ENCODE results near the gene NTMT1. TPM values are rescaled to one million over a fixed set of nuclear protein-coding genes. Genes with fewer than 3 reads are reported as not detected.
A peak's percentile ranks its signal among the peaks of the same experiment; 100 is the strongest.
"Not testable (repeated sequence)": the region's sequence is repeated elsewhere in the genome, so short reads cannot be mapped to it uniquely, and the experiment has no call there.

The NTMT1 gene
- total and polyA plus RNA-seq, 10 of the 15 experiments (the other 5 are each of a cell fraction or from before 2014, with no cell fraction given) = 12.8 to 85.4 (median 39.3) TPM

- Histone ChIP-seq H2AFZ (ENCODE audit: control insufficient read depth, low read depth, low read length) (no peak overlapping the region), H3K4me1 (ENCODE audit: control insufficient read depth, insufficient read depth, low read length) (no peaks in the 10 kb centered on the region), H3K79me2 (ENCODE audit: control insufficient read depth, insufficient read depth, low read length) (no peaks in the 10 kb centered on the region), H3K4me3 (no peak overlapping the region), H3K27me3 (replicated peaks in 1 of 2; ENCODE audit: control insufficient read depth in 2 of 2, insufficient read depth in 2 of 2, low read length in 1 of 2) (no peaks in the 10 kb centered on the region; a peak in 1 of 4 replicates), H3K4me2 (ENCODE audit: control insufficient read depth, insufficient read depth) (no peak overlapping the region), H3K36me3 (ENCODE audit: control insufficient read depth in 2 of 2, insufficient read depth in 2 of 2, low read length in 1 of 2) (no peaks in the 10 kb centered on the region; a peak in 1 of 4 replicates), H3K9me3 (replicated peaks; ENCODE audit: control insufficient read depth, insufficient read depth, low read length) (no peaks in the 10 kb centered on the region), H3K27ac (ENCODE audit: control insufficient read depth, insufficient read depth) (no peak overlapping the region), H4K20me1 (ENCODE audit: control insufficient read depth, insufficient read depth) (no peaks in the 10 kb centered on the region), H3K9ac (ENCODE audit: control insufficient read depth, insufficient read depth, low read length) (no peak overlapping the region)
- no peak for TF ChIP-seq ZSCAN29 (IDR thresholded peaks at IDR 0.05)
- no peak for TF ChIP-seq NR2F1 (conservative IDR thresholded peaks at IDR 0.05)
- no peak for TF ChIP-seq NRF1 (conservative IDR thresholded peaks at IDR 0.05; ENCODE audit: low read depth, low read length)
- TF ChIP-seq IKZF2 (IDR thresholded peaks at IDR 0.05) = no peak
- no peak for TF ChIP-seq SRF (IDR thresholded peaks at IDR 0.05; ENCODE audit: low read depth in 2 of 2, low read length in 2 of 2)
- no peak for TF ChIP-seq NFXL1 (IDR thresholded peaks at IDR 0.05; ENCODE audit: borderline replicate concordance)
- no peak for TF ChIP-seq TARDBP (IDR thresholded peaks at IDR 0.05; ENCODE audit: borderline replicate concordance)
- ChIA-PET RAD21 (ENCODE audit: unreplicated experiment) (interaction anchor here (1.4 kb wide), 1 partner anchor 32 kb away, joined by 3 read pairs; no protein-coding TSS in a partner anchor), POLR2A (no interaction called here), CTCF (interaction anchor here (0.6 kb wide), 1 partner anchor 544 kb away, joined by 3 read pairs; no protein-coding TSS in a partner anchor), SMC1A (ENCODE audit: uncharacterized antibody, unreplicated experiment) (no interaction called here)
- peak; percentile 67 for ATAC-seq
- intact Hi-C loops (cut with micrococcal nuclease; ENCODE audit: unreplicated experiment) = no loop called here
- no TSS peak for BruUV-seq (replicated peaks)
- 14% methylated on average over 12 of the region's 12 CpGs for WGBS (ENCODE audit: insufficient coverage, insufficient replicate concordance, low lambda C conversion rate, missing lambda C conversion rate)
- DNase-seq (ENCODE audit: low read depth, low spot score) = no peak
- in situ Hi-C loops (cut with MboI) = no loop called here
- no peak for FAIRE-seq
Observed at GRCh38 chr9:129656795-129657390, 30.9 kb downstream of the NTMT1 start.

- RAD21 ChIA-PET (ENCODE audit: unreplicated experiment) = no interaction called here
- CTCF ChIA-PET = interaction anchor here (0.8 to 1.4 kb wide), 2 partner anchors 18 to 36 kb away, joined by 3 to 4 read pairs; no protein-coding TSS in a partner anchor
- no peak overlapping the region for H3K4me2 ChIP-seq (ENCODE audit: control insufficient read depth, insufficient read depth)
- H3K4me1 ChIP-seq (ENCODE audit: control insufficient read depth, insufficient read depth, low read length) = no peaks in the 10 kb centered on the region
- H3K9ac ChIP-seq (ENCODE audit: control insufficient read depth, insufficient read depth, low read length) = no peak overlapping the region
- no peak overlapping the region for H2AFZ ChIP-seq (ENCODE audit: control insufficient read depth, low read depth, low read length)
- FAIRE-seq (no peak), ATAC-seq (no peak), DNase-seq (ENCODE audit: low read depth, low spot score) (no peak)
- no peaks in the 10 kb centered on the region for H4K20me1 ChIP-seq (ENCODE audit: control insufficient read depth, insufficient read depth)
- SMC1A ChIA-PET (ENCODE audit: uncharacterized antibody, unreplicated experiment) = no interaction called here
- no peak overlapping the region for H3K27ac ChIP-seq (ENCODE audit: control insufficient read depth, insufficient read depth)
- no peaks in the 10 kb centered on the region; a peak in 2 of 4 replicates for H3K27me3 ChIP-seq (replicated peaks in 1 of 2; ENCODE audit: control insufficient read depth in 2 of 2, insufficient read depth in 2 of 2, low read length in 1 of 2)
- intact Hi-C loops (cut with micrococcal nuclease; ENCODE audit: unreplicated experiment) (no loop called here), in situ Hi-C loops (cut with MboI) (no loop called here)
- H3K36me3 ChIP-seq (ENCODE audit: control insufficient read depth in 2 of 2, insufficient read depth in 2 of 2, low read length in 1 of 2) = no peaks in the 10 kb centered on the region
- BruUV-seq (replicated peaks) = no TSS peak
- POLR2A ChIA-PET = no interaction called here
- H3K4me3 ChIP-seq = no peak overlapping the region
- no peaks in the 10 kb centered on the region for H3K9me3 ChIP-seq (replicated peaks; ENCODE audit: control insufficient read depth, insufficient read depth, low read length)
- H3K79me2 ChIP-seq (ENCODE audit: control insufficient read depth, insufficient read depth, low read length) = no peaks in the 10 kb centered on the region
- TF ChIP-seq NFYB (IDR thresholded peaks at IDR 0.05; ENCODE audit: insufficient read depth, low read depth, low read length) (no peak), MAX (IDR thresholded peaks at IDR 0.05; ENCODE audit: low read depth, low read length) (no peak), NRF1 (conservative IDR thresholded peaks at IDR 0.05; ENCODE audit: low read depth, low read length) (no peak), LARP7 (IDR thresholded peaks at IDR 0.05) (no peak), SP1 (IDR thresholded peaks at IDR 0.05; ENCODE audit: low read depth, low read length) (no peak)
- WGBS (ENCODE audit: insufficient coverage, insufficient replicate concordance, low lambda C conversion rate, missing lambda C conversion rate) = 0% methylated on average over 2 of the region's 2 CpGs
Observed at GRCh38 chr9:129661029-129661428, 35.1 kb downstream of the NTMT1 start.

- H3K9me3 ChIP-seq (replicated peaks; ENCODE audit: control insufficient read depth, insufficient read depth, low read length); H3K9ac ChIP-seq (ENCODE audit: control insufficient read depth, insufficient read depth, low read length); H3K79me2 ChIP-seq (ENCODE audit: control insufficient read depth, insufficient read depth, low read length); FAIRE-seq; ATAC-seq; H4K20me1 ChIP-seq (ENCODE audit: control insufficient read depth, insufficient read depth); DNase-seq (ENCODE audit: low read depth, low spot score); H3K27me3 ChIP-seq (replicated peaks in 1 of 2; ENCODE audit: control insufficient read depth in 2 of 2, insufficient read depth in 2 of 2, low read length in 1 of 2); H3K4me2 ChIP-seq (ENCODE audit: control insufficient read depth, insufficient read depth); SMC1A ChIA-PET (ENCODE audit: uncharacterized antibody, unreplicated experiment); H3K27ac ChIP-seq (ENCODE audit: control insufficient read depth, insufficient read depth); H3K4me1 ChIP-seq (ENCODE audit: control insufficient read depth, insufficient read depth, low read length); intact Hi-C loops (cut with micrococcal nuclease; ENCODE audit: unreplicated experiment); in situ Hi-C loops (cut with MboI); RAD21 ChIA-PET (ENCODE audit: unreplicated experiment); H3K36me3 ChIP-seq (ENCODE audit: control insufficient read depth in 2 of 2, insufficient read depth in 2 of 2, low read length in 1 of 2); H3K4me3 ChIP-seq; H2AFZ ChIP-seq (ENCODE audit: control insufficient read depth, low read depth, low read length); BruUV-seq (replicated peaks): not testable (repeated sequence)
- ChIA-PET POLR2A (interaction anchor here (0.6 kb wide), 1 partner anchor 18 kb away, joined by 3 read pairs; no protein-coding TSS in a partner anchor), CTCF (interaction anchor here (1.4 kb wide), 1 partner anchor 19 kb away, joined by 3 read pairs; no protein-coding TSS in a partner anchor)
- WGBS (ENCODE audit: insufficient coverage, insufficient replicate concordance, low lambda C conversion rate, missing lambda C conversion rate) = 15% methylated on average over 2 of the region's 3 CpGs
Observed at GRCh38 chr9:129662239-129662638, 36.3 kb downstream of the NTMT1 start.

All from GM12878 (cell line).